HL-60/S4 (cell line): ENCODE results near the gene EIF4E.
"Not testable (repeated sequence)": the region's sequence is repeated elsewhere in the genome, so short reads cannot be mapped to it uniquely, and the experiment has no call there.

Experiments
- in situ Hi-C: fragments of 300-500 bp; cut with MboI; formaldehyde crosslinking; loops from 2 replicates; pipeline ENCODE4 v1.14.3; 2022; ENCODE audit warnings: low sequenced_read_pairs

EIF4E gene

GRCh38 chr4:98928505-98929340 lies at the start of gene EIF4E:
Gene EIF4E (minus strand): TSS chr4:98929133. CDS start chr4:98929112, 21 bp downstream.
- in situ Hi-C loops, result no loop called here

GRCh38 chr4:98977557-98977956 lies 48.6 kb upstream of the EIF4E start:
- in situ Hi-C loops, result no loop called here

GRCh38 chr4:98976716-98977115 lies 47.8 kb upstream of the EIF4E start:
- in situ Hi-C loops, result no loop called here

- in situ Hi-C loops, result no loop called here
These were observed 41.2 kb upstream of the EIF4E start for GRCh38 chr4:98969878-98970785.

- in situ Hi-C loops, result no loop called here
These were observed 38.9 kb upstream of the EIF4E start for GRCh38 chr4:98967786-98968329.

GRCh38 chr4:98966926-98967325 lies 38.0 kb upstream of the EIF4E start:
- in situ Hi-C loops, result no loop called here

- in situ Hi-C loops, result no loop called here
These were observed 34.9 kb upstream of the EIF4E start for GRCh38 chr4:98963538-98964433.

GRCh38 chr4:98961770-98962169 lies 32.8 kb upstream of the EIF4E start:
- in situ Hi-C loops, result no loop called here

GRCh38 chr4:98959411-98959810 lies 30.5 kb upstream of the EIF4E start:
- in situ Hi-C loops, result no loop called here

GRCh38 chr4:98958065-98958464 lies 29.1 kb upstream of the EIF4E start:
- in situ Hi-C loops, result no loop called here

- in situ Hi-C loops, result no loop called here
These were observed 26.3 kb upstream of the EIF4E start for GRCh38 chr4:98955229-98955628.

- in situ Hi-C loops, result no loop called here
These were observed 22.8 kb upstream of the EIF4E start for GRCh38 chr4:98951710-98952109.

- in situ Hi-C loops, result no loop called here
These were observed 22.0 kb upstream of the EIF4E start for GRCh38 chr4:98950925-98951324.

- in situ Hi-C loops, result no loop called here
These were observed 17.4 kb upstream of the EIF4E start for GRCh38 chr4:98946359-98946758.

GRCh38 chr4:98945297-98945850 lies 16.4 kb upstream of the EIF4E start:
- in situ Hi-C loops, result no loop called here

- in situ Hi-C loops, result no loop called here
These were observed 11.0 kb upstream of the EIF4E start for GRCh38 chr4:98939892-98940298.

GRCh38 chr4:98939438-98939837 lies 10.5 kb upstream of the EIF4E start:
- in situ Hi-C loops, result no loop called here

- in situ Hi-C loops, result no loop called here
These were observed 9.2 kb upstream of the EIF4E start for GRCh38 chr4:98937986-98938720.

- in situ Hi-C loops, result no loop called here
These were observed 6.7 kb upstream of the EIF4E start for GRCh38 chr4:98935633-98936032.

GRCh38 chr4:98934851-98935250 lies 5.9 kb upstream of the EIF4E start:
- in situ Hi-C loops, result not testable (repeated sequence)
